Urothelium cell line (cell line): ENCODE results near the gene NOC2L.

Source experiments
- DNase-seq: peaks from one replicate; pipeline ENCODE4 v3.0.0; 2011; ENCODE audit warnings: low spot score, mixed read lengths
- FAIRE-seq: peaks from 2 replicates; lab custom pipeline; 2011; peaks lifted over from hg19 to GRCh38; lab: Jason Lieb, UNC

The NOC2L gene

GRCh38 chr1:944341-945325 lies 14.4 kb downstream of the NOC2L start:
- FAIRE-seq: no peak
- DNase-seq: no peak

- DNase-seq: no peak
- no peak for FAIRE-seq
Measured at GRCh38 chr1:943545-944340, 15.3 kb downstream of the NOC2L start.

GRCh38 chr1:942864-943533 lies 16.1 kb downstream of the NOC2L start:
- DNase-seq (no peak), FAIRE-seq (no peak)

DNA sequence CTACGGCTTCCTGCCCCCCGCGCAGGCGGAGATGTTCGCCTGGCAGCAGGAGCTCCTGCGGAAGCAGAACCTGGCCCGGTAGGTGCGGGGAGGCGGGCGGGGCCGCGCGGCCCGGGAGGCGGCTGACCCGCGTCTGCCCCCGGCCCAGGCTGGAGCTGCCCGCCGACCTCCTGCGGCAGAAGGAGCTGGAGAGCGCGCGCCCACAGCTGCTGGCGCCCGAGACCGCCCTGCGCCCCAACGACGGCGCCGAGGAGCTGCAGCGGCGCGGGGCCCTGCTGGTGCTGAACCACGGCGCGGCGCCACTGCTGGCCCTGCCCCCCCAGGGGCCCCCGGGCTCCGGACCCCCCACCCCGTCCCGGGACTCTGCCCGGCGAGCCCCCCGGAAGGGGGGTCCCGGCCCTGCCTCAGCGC lies 16.6 kb downstream of the NOC2L start:
- FAIRE-seq (no peak), DNase-seq (no peak)

DNA sequence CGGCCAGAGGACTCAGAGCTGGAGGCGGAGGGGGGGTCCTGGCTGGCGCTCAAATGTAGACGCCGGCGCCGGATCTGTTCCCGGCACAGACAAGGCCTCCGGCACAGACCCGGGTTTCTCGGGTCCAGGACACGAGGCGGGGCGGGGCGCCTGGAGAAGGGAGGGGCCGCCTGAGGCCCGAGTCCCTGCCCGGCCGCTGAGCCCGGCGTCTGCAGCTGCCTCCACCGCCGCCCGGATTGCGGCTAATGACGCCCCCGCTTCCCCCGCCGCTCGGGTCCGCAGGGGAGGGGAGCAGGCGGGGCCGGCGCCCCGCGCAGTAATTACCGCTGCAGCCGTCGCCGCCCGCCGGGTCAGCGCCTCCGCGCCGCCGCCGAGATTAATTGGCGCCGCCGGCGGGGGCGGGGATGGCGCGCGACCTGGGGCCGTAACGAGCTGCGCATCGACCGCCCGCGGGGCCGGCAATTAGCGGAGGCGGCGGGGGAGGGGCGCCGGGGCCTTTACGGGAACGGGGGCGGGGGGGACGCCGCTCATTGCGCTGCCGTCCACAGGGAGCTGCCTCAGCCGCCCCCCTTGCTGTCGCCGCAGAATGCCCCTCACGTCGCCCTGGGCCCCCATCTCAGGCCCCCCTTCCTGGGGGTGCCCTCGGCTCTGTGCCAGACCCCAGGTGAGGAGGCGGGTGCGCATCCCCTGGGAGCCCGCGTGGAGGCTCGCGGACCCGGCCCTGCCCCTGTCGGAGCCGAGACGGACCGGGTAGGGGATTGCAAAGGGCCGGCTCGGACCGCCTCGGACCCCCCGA lies 17.3 kb downstream of the NOC2L start:
- peak; percentile 80 for DNase-seq
- FAIRE-seq: no peak

- no peak for FAIRE-seq
- no peak for DNase-seq
Measured at GRCh38 chr1:941015-941587, 18.0 kb downstream of the NOC2L start.

GRCh38 chr1:940107-941014 lies 18.7 kb downstream of the NOC2L start:
- DNase-seq (peak; percentile 75), FAIRE-seq (no peak)

- FAIRE-seq (no peak), DNase-seq (no peak)
Measured at GRCh38 chr1:939511-940106, 19.4 kb downstream of the NOC2L start.

- DNase-seq: no peak
- FAIRE-seq: no peak
Measured at GRCh38 chr1:938711-939489, 20.2 kb downstream of the NOC2L start.

- DNase-seq (no peak), FAIRE-seq (no peak)
Measured at GRCh38 chr1:938088-938683, 20.9 kb downstream of the NOC2L start.

DNA sequence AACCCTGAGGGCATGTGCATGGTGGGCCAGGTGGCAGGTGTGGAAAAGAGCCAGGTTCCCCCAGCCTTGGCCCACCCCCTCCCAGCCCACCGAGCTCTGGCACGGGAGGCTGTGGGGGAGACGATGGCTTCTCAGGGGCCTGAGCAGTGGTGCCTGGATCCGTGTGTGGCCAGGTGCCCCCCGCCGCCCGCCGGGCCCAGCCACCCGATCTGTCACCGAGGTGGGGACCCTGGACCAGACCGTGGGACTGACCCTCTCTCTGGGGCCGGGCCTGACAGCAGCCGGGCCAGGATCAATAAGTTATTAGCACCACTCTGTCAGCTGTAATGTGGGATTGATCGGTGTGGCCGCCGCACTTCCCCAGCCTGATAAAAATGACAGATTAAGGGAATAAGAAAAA lies 21.5 kb downstream of the NOC2L start:
- FAIRE-seq: no peak
- DNase-seq: no peak

DNA sequence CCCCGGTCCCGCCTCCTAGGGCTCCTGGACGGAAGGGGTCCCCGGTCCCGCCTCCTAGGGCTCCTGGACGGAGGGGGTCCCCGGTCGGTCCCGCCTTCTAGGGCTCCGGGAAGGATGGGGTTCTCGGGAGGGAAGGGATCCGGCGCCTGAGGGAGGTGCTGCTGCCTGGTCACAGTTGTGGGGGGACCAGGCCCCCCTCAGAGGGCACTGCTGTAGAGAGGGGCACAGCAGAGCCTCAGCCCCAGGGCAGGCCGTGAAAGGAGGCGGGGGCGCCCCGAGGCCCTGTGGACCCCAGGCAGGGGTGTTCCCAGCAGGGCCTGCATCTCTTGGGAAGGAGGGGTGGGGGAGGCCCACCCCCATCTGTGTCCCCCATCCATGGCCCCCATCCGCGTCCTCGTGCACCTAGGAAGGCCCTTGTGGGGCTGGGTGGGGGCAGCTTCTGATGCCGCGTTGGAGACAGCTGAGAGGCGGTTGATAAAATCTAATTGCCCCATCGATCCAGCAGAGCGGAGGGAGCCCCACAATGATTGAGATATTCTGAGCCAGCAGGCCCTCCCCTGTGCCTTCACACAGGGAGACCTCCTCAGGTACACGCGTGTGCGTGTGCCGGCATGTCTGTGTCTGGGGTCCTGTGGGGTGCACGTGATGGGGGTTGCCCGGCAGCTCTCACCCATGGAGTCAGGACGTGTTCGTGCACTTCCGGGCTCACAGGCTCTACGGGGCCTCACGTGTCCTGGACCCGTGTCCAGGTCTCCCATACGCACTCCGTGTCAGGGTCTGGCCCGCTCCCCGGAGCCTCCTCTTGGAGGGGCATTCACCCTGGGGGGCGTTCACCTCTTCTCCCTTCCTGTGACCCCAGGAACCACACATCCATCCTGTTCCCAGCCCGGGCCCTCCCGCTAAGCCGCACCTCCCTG lies 22.4 kb downstream of the NOC2L start:
- no peak for DNase-seq
- no peak for FAIRE-seq

DNA sequence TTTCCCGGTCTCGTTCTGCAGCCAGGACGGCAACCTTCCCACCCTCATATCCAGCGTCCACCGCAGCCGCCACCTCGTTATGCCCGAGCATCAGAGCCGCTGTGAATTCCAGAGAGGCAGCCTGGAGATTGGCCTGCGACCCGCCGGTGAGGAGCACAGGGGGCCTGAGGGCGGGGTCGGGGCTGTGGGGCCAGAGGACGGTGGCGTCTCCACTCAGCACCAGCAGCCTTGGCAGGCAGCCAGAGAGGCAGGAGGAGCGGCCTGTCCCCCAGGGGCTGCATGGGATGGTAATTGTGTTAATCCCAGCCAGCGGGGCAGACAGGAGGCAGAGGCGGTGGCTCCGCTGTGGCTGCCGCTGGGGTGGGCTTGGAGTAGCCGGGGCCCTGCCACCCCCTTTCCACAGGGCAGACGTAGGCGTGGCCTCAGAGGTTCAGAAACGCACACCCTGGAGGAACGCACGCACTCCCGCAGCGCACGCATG lies 23.3 kb downstream of the NOC2L start:
- no peak for FAIRE-seq
- DNase-seq: no peak

DNA sequence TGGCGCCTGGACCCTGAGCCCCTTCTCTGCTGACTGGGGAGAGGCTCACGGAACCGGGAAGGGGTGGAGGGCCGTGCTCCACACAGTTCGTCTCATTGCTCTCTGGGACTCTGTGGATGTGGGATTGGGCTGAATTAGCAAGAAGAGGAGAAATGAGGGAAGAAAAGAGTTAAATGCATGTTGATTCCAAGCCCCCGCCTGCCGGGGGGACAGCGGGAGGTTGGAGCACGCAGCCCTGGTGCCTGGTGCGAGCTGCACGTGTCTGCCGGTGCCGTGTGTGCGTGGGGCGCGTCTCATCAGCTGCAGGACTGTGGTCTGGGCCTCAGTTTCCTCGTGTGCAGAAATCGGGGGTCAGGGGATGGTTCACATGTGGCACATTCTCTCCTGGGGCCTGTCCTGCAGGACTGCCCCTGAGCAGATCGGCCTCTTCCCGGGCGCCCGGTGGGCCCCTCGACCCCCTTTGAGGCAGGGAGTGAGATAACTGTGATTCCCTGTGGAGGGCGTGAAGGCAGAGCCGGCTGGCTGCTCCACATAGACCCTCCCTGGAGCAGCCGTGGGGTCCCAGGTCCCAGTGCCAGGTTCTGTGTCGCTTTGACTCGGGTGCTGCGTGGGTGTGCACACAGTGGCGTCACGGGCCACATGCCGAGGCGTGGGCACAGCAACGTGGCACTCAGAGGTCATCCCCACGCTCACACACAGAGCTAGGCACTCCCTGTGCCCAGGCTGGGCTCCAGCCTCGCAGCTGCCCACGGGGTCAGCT lies 23.9 kb downstream of the NOC2L start:
- DNase-seq: no peak
- no peak for FAIRE-seq

DNA sequence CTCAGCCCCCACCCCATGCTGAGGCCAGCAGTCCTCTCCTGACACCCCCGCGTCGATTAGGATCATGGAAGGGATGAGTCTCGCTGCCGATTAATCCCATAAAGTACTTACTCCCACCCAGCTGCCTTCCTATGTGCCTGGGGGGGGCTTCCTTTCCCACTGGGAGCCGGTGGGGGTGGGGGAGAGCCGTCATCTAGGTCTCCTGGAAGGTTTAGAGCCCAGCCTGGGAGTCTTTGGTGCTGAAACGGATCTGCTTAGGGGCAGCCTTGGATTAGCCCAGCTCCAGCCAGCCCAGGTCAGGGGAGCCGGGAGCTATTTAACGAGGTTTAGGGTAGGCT lies 25.5 kb downstream of the NOC2L start:
- DNase-seq (no peak), FAIRE-seq (no peak)
